Stimulated activated CD8-positive, alpha-beta memory T cell treated with anti-CD3 and anti-CD28 coated beads, Interleukin-15, amount 100 ng/mL, for 1 hour (primary cell): ENCODE data around the gene PPP2R2D.

Experiments
- DNase-seq: peaks from one replicate; pipeline ENCODE4 v3.0.0-alpha.2; 2020; ENCODE audit warnings: low read depth

Gene PPP2R2D

GRCh38 chr10:131929122-131929845 is 28.5 kb downstream of the PPP2R2D start:
- no peak for DNase-seq

GRCh38 chr10:131930150-131930549 is 29.3 kb downstream of the PPP2R2D start:
- no peak for DNase-seq

GRCh38 chr10:131930586-131931330 is 29.9 kb downstream of the PPP2R2D start:
- DNase-seq: no peak

GRCh38 chr10:131931981-131932380 is 31.2 kb downstream of the PPP2R2D start:
- no peak for DNase-seq

GRCh38 chr10:131933016-131933695 is 32.3 kb downstream of the PPP2R2D start:
- DNase-seq: no peak

GRCh38 chr10:131933696-131934086 is 32.9 kb downstream of the PPP2R2D start:
- DNase-seq: no peak

- no peak for DNase-seq
These were observed 34.0 kb downstream of the PPP2R2D start for GRCh38 chr10:131934769-131935168.

GRCh38 chr10:131935260-131935659 is 34.5 kb downstream of the PPP2R2D start:
- no peak for DNase-seq

GRCh38 chr10:131936294-131936693 is 35.5 kb downstream of the PPP2R2D start:
- no peak for DNase-seq

GRCh38 chr10:131936736-131937135 is 35.9 kb downstream of the PPP2R2D start:
- DNase-seq: no peak

- DNase-seq: no peak
These were observed 37.0 kb downstream of the PPP2R2D start for GRCh38 chr10:131937836-131938235.

GRCh38 chr10:131938681-131939080 is 37.9 kb downstream of the PPP2R2D start:
- no peak for DNase-seq

- DNase-seq: no peak
These were observed 41.6 kb downstream of the PPP2R2D start for GRCh38 chr10:131942455-131942854.

GRCh38 chr10:131943021-131943814 is 42.4 kb downstream of the PPP2R2D start:
- DNase-seq: no peak

- no peak for DNase-seq
These were observed 43.6 kb downstream of the PPP2R2D start for GRCh38 chr10:131944412-131944811.

- DNase-seq: no peak
These were observed 44.3 kb downstream of the PPP2R2D start for GRCh38 chr10:131944976-131945695.

- no peak for DNase-seq
These were observed 45.5 kb downstream of the PPP2R2D start for GRCh38 chr10:131946321-131946751.

GRCh38 chr10:131946880-131947279 is 46.1 kb downstream of the PPP2R2D start:
- no peak for DNase-seq

- no peak for DNase-seq
These were observed 47.0 kb downstream of the PPP2R2D start for GRCh38 chr10:131947631-131948347.

GRCh38 chr10:131948501-131948900 is 47.7 kb downstream of the PPP2R2D start:
- no peak for DNase-seq
